Liver (tissue), 9 donors: ENCODE results near the gene LIM2. TPM values are rescaled to one million over a fixed set of nuclear protein-coding genes. Genes with fewer than 3 reads are reported as not detected.

Experiments
- DNase-seq: peaks from one replicate; pipeline ENCODE4 v3.0.0-alpha.2; 2017; ENCODE audit warnings: low spot score
- H3K27ac ChIP-seq, 2 donors: one replicate each; pipeline ENCODE4 v1.7.0; 2013; ENCODE audit warnings: inconsistent platforms in 2 of 2, low read length in 2 of 2, control low read depth in 1 of 2, low read depth in 1 of 2, mild to moderate bottlenecking in 1 of 2
- H3K27me3 ChIP-seq, 4 donors: one replicate each; pipeline versions ENCODE4 v1.6.1 to v1.7.0; 2013; ENCODE audit warnings: low read length in 3 of 4, inconsistent platforms in 1 of 4, mild to moderate bottlenecking in 1 of 4, moderate library complexity in 1 of 4; ENCODE audit not compliant: control insufficient read depth in 4 of 4, insufficient read depth in 4 of 4
- H3K36me3 ChIP-seq, 4 donors: one replicate each; pipeline versions ENCODE4 v1.6.1 to v1.7.0; 2013; ENCODE audit warnings: low read length in 3 of 4, mild to moderate bottlenecking in 3 of 4, low read depth in 1 of 4, moderate library complexity in 1 of 4; ENCODE audit not compliant: control insufficient read depth in 4 of 4, insufficient read depth in 3 of 4
- H3K4me1 ChIP-seq, 4 donors: one replicate each; pipeline versions ENCODE4 v1.6.1 to v1.7.0; 2013; ENCODE audit warnings: low read length in 3 of 4, mild to moderate bottlenecking in 3 of 4, moderate library complexity in 1 of 4; ENCODE audit not compliant: control insufficient read depth in 4 of 4, insufficient read depth in 4 of 4
- H3K4me3 ChIP-seq, 3 donors: one replicate each; pipeline versions ENCODE4 v1.6.1 to v1.7.0; 2013; ENCODE audit warnings: low read length in 3 of 3, control low read depth in 1 of 3, low read depth in 1 of 3, mild to moderate bottlenecking in 1 of 3
- H3K9ac ChIP-seq, 2 donors: one replicate each; pipeline ENCODE4 v1.7.0; 2013; ENCODE audit warnings: low read length in 2 of 2, mild to moderate bottlenecking in 2 of 2, moderate library complexity in 2 of 2, control low read depth in 1 of 2, low read depth in 1 of 2
- H3K9me3 ChIP-seq, 4 donors: one replicate each; pipeline versions ENCODE4 v1.6.1 to v1.7.0; 2013; ENCODE audit warnings: low read length in 3 of 4; ENCODE audit not compliant: control insufficient read depth in 4 of 4
- ATF3 ChIP-seq: IDR thresholded peaks from 2 replicates; pipeline ENCODE4 v1.6.1; 2016; ENCODE audit warnings: antibody characterized with exemption
- CTCF ChIP-seq: fragments of 150-350 bp; IDR thresholded peaks from 2 replicates; pipeline ENCODE4 v1.5.1; 2017; ENCODE audit warnings: improper control_type of control experiment, low read depth, low read length; ENCODE audit not compliant: missing input control
- EGR1 ChIP-seq, 2 donors: IDR thresholded peaks; 2 replicates each; pipeline ENCODE4 v1.6.1; 2016 to 2018; ENCODE audit warnings: antibody characterized with exemption in 2 of 2, low read depth in 2 of 2
- FOXA1 ChIP-seq: IDR thresholded peaks from 2 replicates; pipeline ENCODE4 v1.6.1; 2016; ENCODE audit warnings: antibody characterized with exemption
- FOXA2 ChIP-seq: IDR thresholded peaks from 2 replicates; pipeline ENCODE4 v1.6.1; 2016; ENCODE audit warnings: antibody characterized with exemption
- GABPA ChIP-seq, 2 donors: IDR thresholded peaks in 1 of 2; conservative IDR thresholded peaks in 1 of 2; 2 replicates each; pipeline ENCODE4 v1.6.1; 2016; ENCODE audit warnings: antibody characterized with exemption in 2 of 2, mild to moderate bottlenecking in 1 of 2, moderate library complexity in 1 of 2
- HNF4A ChIP-seq, 2 donors: conservative IDR thresholded peaks; 2 replicates each; pipeline ENCODE4 v1.6.1; 2016; ENCODE audit warnings: antibody characterized with exemption in 2 of 2, mild to moderate bottlenecking in 2 of 2
- HNF4G ChIP-seq: IDR thresholded peaks from 2 replicates; pipeline ENCODE4 v1.6.1; 2016; ENCODE audit warnings: antibody characterized with exemption
- JUND ChIP-seq, 2 donors: IDR thresholded peaks; 2 replicates each; pipeline ENCODE4 v1.6.1; 2016; ENCODE audit warnings: antibody characterized with exemption in 2 of 2
- NR2F2 ChIP-seq: IDR thresholded peaks from 2 replicates; pipeline ENCODE4 v1.6.1; 2016; ENCODE audit warnings: antibody characterized with exemption
- RAD21 ChIP-seq, 2 donors: IDR thresholded peaks; 2 replicates each; pipeline ENCODE4 v1.6.1; 2016; ENCODE audit warnings: antibody characterized with exemption in 2 of 2, mild to moderate bottlenecking in 2 of 2
- RXRA ChIP-seq, 2 donors: IDR thresholded peaks; 2 replicates each; pipeline ENCODE4 v1.6.1; 2017 to 2018; ENCODE audit warnings: antibody characterized with exemption in 2 of 2, mild to moderate bottlenecking in 1 of 2
- SP1 ChIP-seq: IDR thresholded peaks from 2 replicates; pipeline ENCODE4 v1.6.1; 2018; ENCODE audit warnings: antibody characterized with exemption, mild to moderate bottlenecking
- TAF1 ChIP-seq: conservative IDR thresholded peaks from 2 replicates; pipeline ENCODE4 v1.6.1; 2016; ENCODE audit warnings: antibody characterized with exemption, mild to moderate bottlenecking
- YY1 ChIP-seq: IDR thresholded peaks from 2 replicates; pipeline ENCODE4 v1.6.1; 2016; ENCODE audit warnings: antibody characterized with exemption, mild to moderate bottlenecking
- ZBTB33 ChIP-seq: IDR thresholded peaks from 2 replicates; pipeline ENCODE4 v1.6.1; 2016; ENCODE audit warnings: antibody characterized with exemption
- whole genome bisulfite sequencing: extraction: QIAGEN DNeasy Blood & Tissue Kit; methylation state at CpG from one replicate; pipeline ENCODE4 v1.1.7; 2013; 5-methylcytosine and 5-hydroxymethylcytosine counted together
- polyA plus RNA-seq, 2 donors: library from polyadenylated mRNA; stranded (reverse) in 1 of 2; unstranded in 1 of 2; fragments of 200-250 nt in 1 of 2; fragments of >200 nt in 1 of 2; fragmentation: Nextera tagmentation in 1 of 2; extraction: Ambion mirVana in 1 of 2; gene quantifications; one replicate each; pipeline versions ENCODE4 v1.2.1 to v1.2.3, GENCODE V29; 2013 to 2015
- total RNA-seq, 2 donors: library from RNA; depleted of rRNA; stranded (reverse); fragments of >200 nt; gene quantifications; one replicate each; pipeline ENCODE4 v1.2.3, GENCODE V29; 2014
- TF ChIP-seq, protein P1 (sequence below): IDR thresholded peaks from 2 replicates; pipeline ENCODE4 v1.6.1; 2016; ENCODE audit warnings: antibody characterized with exemption, mild to moderate bottlenecking
- TF ChIP-seq, protein P2 (sequence below): IDR thresholded peaks from 2 replicates; pipeline ENCODE4 v1.6.1; 2016; ENCODE audit warnings: antibody characterized with exemption
- donor health status: healthy.
- donor health status: healthy.
- donor health status: healthy.
- donor health status: healthy.
- donor health status: healthy.

Gene LIM2
- total and polyA plus RNA-seq, 4 donors, result not detected

- no peak for TF ChIP-seq SP1
- TF ChIP-seq RAD21 (IDR thresholded peaks at IDR 0.05), result no peak
- no peak for TF ChIP-seq ZBTB33
Observed at GRCh38 chr19:51415187-51415586, 27.4 kb upstream of the LIM2 start (continued).

- Histone ChIP-seq H3K9ac (no peak overlapping the region), H3K4me1 (no peaks in the 10 kb centered on the region), H3K27me3 (peaks cover 0 to 2% (median 0%) of the 10 kb centered on the region in 4 donors), H3K36me3 (no peaks in the 10 kb centered on the region), H3K27ac (no peak overlapping the region), H3K4me3 (no peak overlapping the region), H3K9me3 (no peaks in the 10 kb centered on the region)
- DNase-seq, result no peak
- 91% methylated on average over 15 of the region's 15 CpGs for WGBS
- TF ChIP-seq FOXA2 (no peak), ATF3 (no peak), JUND (IDR thresholded peaks at IDR 0.05) (no peak), HNF4G (no peak), GABPA (IDR thresholded peaks at IDR 0.05 in 1 of 2, conservative IDR thresholded peaks at IDR 0.05 in 1 of 2) (no peak), HNF4A (conservative IDR thresholded peaks at IDR 0.05) (no peak), EGR1 (IDR thresholded peaks at IDR 0.05; ENCODE audit: low read depth in 2 of 2) (no peak), FOXA1 (no peak), NR2F2 (no peak), YY1 (no peak), RAD21 (IDR thresholded peaks at IDR 0.05) (no peak), SP1 (no peak), RXRA (IDR thresholded peaks at IDR 0.05) (no peak), TAF1 (no peak), ZBTB33 (no peak), CTCF (no peak)
- TF ChIP-seq, protein P1, sequence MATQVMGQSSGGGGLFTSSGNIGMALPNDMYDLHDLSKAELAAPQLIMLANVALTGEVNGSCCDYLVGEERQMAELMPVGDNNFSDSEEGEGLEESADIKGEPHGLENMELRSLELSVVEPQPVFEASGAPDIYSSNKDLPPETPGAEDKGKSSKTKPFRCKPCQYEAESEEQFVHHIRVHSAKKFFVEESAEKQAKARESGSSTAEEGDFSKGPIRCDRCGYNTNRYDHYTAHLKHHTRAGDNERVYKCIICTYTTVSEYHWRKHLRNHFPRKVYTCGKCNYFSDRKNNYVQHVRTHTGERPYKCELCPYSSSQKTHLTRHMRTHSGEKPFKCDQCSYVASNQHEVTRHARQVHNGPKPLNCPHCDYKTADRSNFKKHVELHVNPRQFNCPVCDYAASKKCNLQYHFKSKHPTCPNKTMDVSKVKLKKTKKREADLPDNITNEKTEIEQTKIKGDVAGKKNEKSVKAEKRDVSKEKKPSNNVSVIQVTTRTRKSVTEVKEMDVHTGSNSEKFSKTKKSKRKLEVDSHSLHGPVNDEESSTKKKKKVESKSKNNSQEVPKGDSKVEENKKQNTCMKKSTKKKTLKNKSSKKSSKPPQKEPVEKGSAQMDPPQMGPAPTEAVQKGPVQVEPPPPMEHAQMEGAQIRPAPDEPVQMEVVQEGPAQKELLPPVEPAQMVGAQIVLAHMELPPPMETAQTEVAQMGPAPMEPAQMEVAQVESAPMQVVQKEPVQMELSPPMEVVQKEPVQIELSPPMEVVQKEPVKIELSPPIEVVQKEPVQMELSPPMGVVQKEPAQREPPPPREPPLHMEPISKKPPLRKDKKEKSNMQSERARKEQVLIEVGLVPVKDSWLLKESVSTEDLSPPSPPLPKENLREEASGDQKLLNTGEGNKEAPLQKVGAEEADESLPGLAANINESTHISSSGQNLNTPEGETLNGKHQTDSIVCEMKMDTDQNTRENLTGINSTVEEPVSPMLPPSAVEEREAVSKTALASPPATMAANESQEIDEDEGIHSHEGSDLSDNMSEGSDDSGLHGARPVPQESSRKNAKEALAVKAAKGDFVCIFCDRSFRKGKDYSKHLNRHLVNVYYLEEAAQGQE, result no peak
- TF ChIP-seq, protein P2, sequence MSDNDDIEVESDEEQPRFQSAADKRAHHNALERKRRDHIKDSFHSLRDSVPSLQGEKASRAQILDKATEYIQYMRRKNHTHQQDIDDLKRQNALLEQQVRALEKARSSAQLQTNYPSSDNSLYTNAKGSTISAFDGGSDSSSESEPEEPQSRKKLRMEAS, result no peak
Observed at GRCh38 chr19:51410950-51411748, 23.4 kb upstream of the LIM2 start.
